ENCODE measurements around the gene TTLL11.

The TTLL11 gene

GRCh38 chr9:121893786-121894185, 199.3 kb downstream of the TTLL11 start:
- CTCF ChIA-PET, result interaction anchor here (1.0 kb wide), 1 partner anchor 779 kb away, joined by 3 read pairs; no protein-coding TSS in a partner anchor
- POLR2A ChIA-PET, result no interaction called here
- no peak for TF ChIP-seq CTCF (IDR thresholded peaks at IDR 0.05; ENCODE audit: control extremely low read depth, extremely low read depth, low read depth, missing control alignments)
- no peak for DNase-seq (ENCODE audit: extremely low spot score)

- no peak for TF ChIP-seq CTCF (IDR thresholded peaks at IDR 0.05; ENCODE audit: control extremely low read depth, extremely low read depth, low read depth, missing control alignments)
- CTCF ChIA-PET, result interaction anchor here (1.0 kb wide), 1 partner anchor 780 kb away, joined by 3 read pairs; no protein-coding TSS in a partner anchor
- POLR2A ChIA-PET, result no interaction called here
These were observed 200.4 kb downstream of the TTLL11 start for GRCh38 chr9:121892706-121893105.

GRCh38 chr9:121890746-121891145, 202.4 kb downstream of the TTLL11 start:
- ChIA-PET POLR2A (no interaction called here), CTCF (interaction anchor here (1.2 kb wide), 1 partner anchor 9 kb away, joined by 3 read pairs; no protein-coding TSS in a partner anchor)
- TF ChIP-seq CTCF (IDR thresholded peaks at IDR 0.05; ENCODE audit: control extremely low read depth, extremely low read depth, low read depth, missing control alignments), result no peak
- no peak for DNase-seq (ENCODE audit: extremely low spot score)

More at GRCh38 chr9:121892706-121893105, 200.4 kb downstream of the TTLL11 start:
- DNase-seq (ENCODE audit: extremely low spot score), result no peak

GRCh38 chr9:121889990-121890563, 203.0 kb downstream of the TTLL11 start:
- no peak for TF ChIP-seq CTCF (IDR thresholded peaks at IDR 0.05; ENCODE audit: control extremely low read depth, extremely low read depth, low read depth, missing control alignments)
- POLR2A ChIA-PET, result no interaction called here
- CTCF ChIA-PET, result interaction anchor here (1.2 kb wide), 1 partner anchor 10 kb away, joined by 3 read pairs; no protein-coding TSS in a partner anchor
- DNase-seq (ENCODE audit: extremely low spot score), result no peak

- CTCF ChIA-PET, result interaction anchor here (1.2 to 1.4 kb wide), 2 partner anchors 10 to 47 kb away, joined by 3 read pairs; no protein-coding TSS in a partner anchor
- no peak for DNase-seq (ENCODE audit: extremely low spot score)
- no peak for TF ChIP-seq CTCF (IDR thresholded peaks at IDR 0.05; ENCODE audit: control extremely low read depth, extremely low read depth, low read depth, missing control alignments)
- POLR2A ChIA-PET, result no interaction called here
These were observed 204.7 kb downstream of the TTLL11 start for GRCh38 chr9:121888438-121888775.

GRCh38 chr9:121887553-121888437, 205.3 kb downstream of the TTLL11 start:
- CTCF ChIA-PET, result interaction anchor here (0.9 to 1.4 kb wide), 3 partner anchors 9 to 106 kb away, joined by 3 read pairs; no protein-coding TSS in a partner anchor
- no peak for TF ChIP-seq CTCF (IDR thresholded peaks at IDR 0.05; ENCODE audit: control extremely low read depth, extremely low read depth, low read depth, missing control alignments)
- POLR2A ChIA-PET, result no interaction called here
- no peak for DNase-seq (ENCODE audit: extremely low spot score)

Data from GM10248 (cell line).